GM12878 (cell line): ENCODE data around the gene ACSF2. TPM values are rescaled to one million over a fixed set of nuclear protein-coding genes. Genes with fewer than 3 reads are reported as not detected.

Experiments
- ATAC-seq: fragments of 200-7000 bp; cut with Tn5 transposase; 3 replicates; pipeline ENCODE4 v1.9.1; 2020; ENCODE audit warnings: mild to moderate bottlenecking, moderate library complexity
- BruUV-seq: library from RNA; stranded (reverse); fragments of 400-500 nt; replicated peaks from 2 replicates; lab custom pipeline; 2021; lab: Mats Ljungman, UMichigan
- CTCF ChIA-PET: fragments of 300-600 bp; sonication (Branson Sonifier 250); formaldehyde crosslinking; extraction: SDS; loops from one replicate; lab custom pipeline; 2021; ENCODE audit warnings: inconsistent platforms; lab: Yijun Ruan, JAX
- POLR2A ChIA-PET: fragments of 350-600 bp; formaldehyde crosslinking; extraction: SDS; loops from one replicate; lab custom pipeline; 2021; ENCODE audit warnings: inconsistent platforms; lab: Charles Lee
- RAD21 ChIA-PET: fragments of 300-600 bp; sonication (Branson Sonifier 250); formaldehyde crosslinking; loops from one replicate; lab custom pipeline; 2023; ENCODE audit warnings: antibody characterized with exemption; ENCODE audit not compliant: unreplicated experiment; lab: Charles Lee
- SMC1A ChIA-PET: fragments of 300-600 bp; sonication (Branson Sonifier 250); formaldehyde crosslinking; loops from one replicate; lab custom pipeline; 2023; ENCODE audit not compliant: unreplicated experiment, uncharacterized antibody; lab: Charles Lee
- DNase-seq: peaks from one replicate; pipeline ENCODE4 v3.0.0-alpha.2; 2011; ENCODE audit warnings: low read depth, low spot score
- FAIRE-seq: peaks from 3 replicates; lab custom pipeline; 2011; peaks lifted over from hg19 to GRCh38; lab: Jason Lieb, UNC
- H2AFZ ChIP-seq: 2 replicates; pipeline ENCODE4 v1.6.0; 2011; ENCODE audit warnings: low read depth, low read length, control low read depth; ENCODE audit not compliant: control insufficient read depth
- H3K27ac ChIP-seq: 2 replicates; pipeline ENCODE4 v1.5.1; 2011; ENCODE audit warnings: control low read depth; ENCODE audit not compliant: control insufficient read depth, insufficient read depth
- H3K27me3 ChIP-seq, 2 experiments: replicated peaks in 1 of 2; 2 replicates each; pipeline versions ENCODE4 v1.6.0 to v1.6.1; 2011; ENCODE audit warnings: low read length in 1 of 2; ENCODE audit not compliant: control insufficient read depth in 2 of 2, insufficient read depth in 2 of 2
- H3K36me3 ChIP-seq, 2 experiments: 2 replicates each; pipeline ENCODE4 v1.5.1; 2011; ENCODE audit warnings: low read length in 1 of 2; ENCODE audit not compliant: control insufficient read depth in 2 of 2, insufficient read depth in 2 of 2
- H3K4me1 ChIP-seq: 2 replicates; pipeline ENCODE4 v1.6.1; 2011; ENCODE audit warnings: mild to moderate bottlenecking, low read length, moderate library complexity, mixed read lengths; ENCODE audit not compliant: control insufficient read depth, insufficient read depth
- H3K4me2 ChIP-seq: 2 replicates; pipeline ENCODE4 v1.6.0; 2011; ENCODE audit warnings: control low read depth; ENCODE audit not compliant: control insufficient read depth, insufficient read depth
- H3K4me3 ChIP-seq: fragments of 200-600 bp; sonication (generic); 2 replicates; pipeline ENCODE4 v1.5.1; 2016
- H3K79me2 ChIP-seq: 2 replicates; pipeline ENCODE4 v1.6.0; 2011; ENCODE audit warnings: low read length; ENCODE audit not compliant: control insufficient read depth, insufficient read depth
- H3K9ac ChIP-seq: 2 replicates; pipeline ENCODE4 v1.8.0; 2011; ENCODE audit warnings: low read length, control low read depth, mixed read lengths; ENCODE audit not compliant: control insufficient read depth, insufficient read depth
- H3K9me3 ChIP-seq: replicated peaks from 3 replicates; pipeline ENCODE4 v1.5.1; 2011; ENCODE audit warnings: mild to moderate bottlenecking, low read length; ENCODE audit not compliant: control insufficient read depth, insufficient read depth
- H4K20me1 ChIP-seq: 2 replicates; pipeline ENCODE4 v1.6.0; 2011; ENCODE audit not compliant: control insufficient read depth, insufficient read depth
- BHLHE40 ChIP-seq, 2 experiments: fragments of 450-650 bp in 1 of 2; IDR thresholded peaks; 2 replicates each; pipeline ENCODE4 v1.6.1; 2011 to 2017; ENCODE audit warnings: low read depth in 2 of 2, borderline replicate concordance in 1 of 2, improper control_type of control experiment in 1 of 2, low read length in 1 of 2, mild to moderate bottlenecking in 1 of 2
- EED ChIP-seq: sonication (generic); IDR thresholded peaks from 2 replicates; pipeline ENCODE4 v1.6.1; 2016; ENCODE audit warnings: antibody characterized with exemption, low read depth
- GATAD2B ChIP-seq: fragments of 450-650 bp; conservative IDR thresholded peaks from 2 replicates; pipeline ENCODE4 v1.6.1; 2017; ENCODE audit warnings: low read depth, mild to moderate bottlenecking, moderate library complexity
- HDGF ChIP-seq: fragments of 450-650 bp; IDR thresholded peaks from 2 replicates; pipeline ENCODE4 v1.6.1; 2016; ENCODE audit warnings: antibody characterized with exemption
- IKZF2 ChIP-seq, 2 experiments: fragments of 450-650 bp; IDR thresholded peaks; 2 replicates each; pipeline ENCODE4 v1.6.1; 2017; ENCODE audit warnings: mild to moderate bottlenecking in 2 of 2, moderate library complexity in 2 of 2
- POLR2A ChIP-seq: IDR thresholded peaks from 2 replicates; pipeline ENCODE4 v1.6.1; 2011; ENCODE audit warnings: low read depth, mild to moderate bottlenecking, low read length
- POLR2AphosphoS5 ChIP-seq: IDR thresholded peaks from 2 replicates; pipeline ENCODE4 v1.6.1; 2011; ENCODE audit warnings: mild to moderate bottlenecking, low read length, inconsistent platforms
- SUPT20H ChIP-seq: IDR thresholded peaks from 2 replicates; pipeline ENCODE4 v1.6.1; 2011; ENCODE audit warnings: low read depth, mild to moderate bottlenecking, low read length, moderate library complexity, borderline replicate concordance; ENCODE audit not compliant: control insufficient read depth
- TAF1 ChIP-seq: IDR thresholded peaks from 2 replicates; pipeline ENCODE4 v1.6.1; 2011; ENCODE audit warnings: mild to moderate bottlenecking, low read depth, low read length, borderline replicate concordance
- WGBS: methylation state at CpG from one replicate; pipeline ENCODE4 v1.1.6; 2016; ENCODE audit warnings: low lambda C conversion rate; ENCODE audit not compliant: insufficient replicate concordance, insufficient coverage; ENCODE audit errors: missing lambda C conversion rate; 5-methylcytosine and 5-hydroxymethylcytosine counted together
- in situ Hi-C: fragments of 300-500 bp; cut with MboI; formaldehyde crosslinking; loops from 9 replicates; pipeline ENCODE4 v1.14.3; 2018; ENCODE audit warnings: mixed read lengths
- intact Hi-C: fragments of 100-400 bp; cut with micrococcal nuclease; formaldehyde crosslinking; loops from one replicate; pipeline ENCODE4 v1.14.2; 2022; ENCODE audit not compliant: unreplicated experiment
- polyA plus RNA-seq, 11 experiments: library from polyadenylated mRNA; depleted of rRNA in 4 of 11; unstranded in 6 of 11; stranded (reverse) in 5 of 11; fragments of >200 nt; fragmentation: Nextera tagmentation in 4 of 11; fragmentation: Illumina TruSeq in 1 of 11; extraction: Ambion mirVana in 4 of 11; extraction: Trizol in 1 of 11; gene quantifications; 1 replicate in 1 of 11; 2 replicates in 10 of 11; pipeline versions ENCODE4 v1.2.1 to v1.2.3, GENCODE V29; 2011 to 2016; ENCODE audit warnings: inconsistent platforms in 2 of 11, missing spikeins in 2 of 11, low read depth in 1 of 11
- total RNA-seq, 4 experiments: library from RNA; depleted of rRNA in 3 of 4; stranded (reverse); fragments of >200 nt in 3 of 4; fragmentation: Illumina TruSeq in 1 of 4; extraction: Trizol in 1 of 4; gene quantifications; 2 replicates each; pipeline versions ENCODE4 v1.2.1 to v1.2.3, GENCODE V29; 2013 to 2021
- TF ChIP-seq, protein P1 (sequence below): fragments of 450-650 bp; IDR thresholded peaks from 2 replicates; pipeline ENCODE4 v1.6.1; 2017; ENCODE audit warnings: mild to moderate bottlenecking, low read depth, inconsistent platforms; ENCODE audit not compliant: poor library complexity, severe bottlenecking
- TF ChIP-seq, protein P2 (sequence below): fragments of 150-350 bp; IDR thresholded peaks from 2 replicates; pipeline ENCODE4 v1.6.1; 2016; ENCODE audit warnings: low read depth, low read length
- TF ChIP-seq, protein P3 (sequence below): IDR thresholded peaks from 2 replicates; pipeline ENCODE4 v1.6.1; 2011; ENCODE audit warnings: borderline replicate concordance, low read depth, mild to moderate bottlenecking, moderate library complexity, low read length; ENCODE audit not compliant: insufficient read depth, poor library complexity, severe bottlenecking
- TF ChIP-seq, protein P4 (sequence below): fragments of 450-650 bp; IDR thresholded peaks from 2 replicates; pipeline ENCODE4 v1.6.1; 2018; ENCODE audit warnings: mild to moderate bottlenecking, low read depth, moderate library complexity; ENCODE audit not compliant: partially characterized antibody

Gene ACSF2
- total and polyA plus RNA-seq, 10 of the 15 experiments (the other 5 are each of a cell fraction or from before 2014, with no cell fraction given) = 7.1 to 32.8 (median 16.8) TPM

DNA sequence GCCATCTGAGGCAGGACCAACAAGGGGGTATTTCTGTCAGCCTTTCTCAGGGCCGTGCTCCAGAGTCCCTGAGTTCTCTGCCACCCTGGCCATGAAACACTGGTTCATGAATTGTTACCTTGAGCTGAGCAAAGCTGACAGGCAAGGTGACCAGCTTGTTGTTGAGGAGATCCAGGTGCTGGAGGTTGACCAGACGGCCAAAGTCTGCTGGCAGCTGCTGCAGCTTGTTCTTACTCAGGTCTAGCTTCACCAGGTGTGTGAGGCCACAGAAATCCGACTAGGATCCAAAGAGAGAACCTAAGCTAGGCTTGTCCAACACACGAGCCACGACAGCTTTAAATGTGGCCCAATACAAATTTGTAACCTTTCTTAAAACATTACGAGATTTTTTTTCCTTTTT, 33.4 kb upstream of the ACSF2 start:
- FAIRE-seq = no peak
- 82% methylated on average over 6 of the region's 6 CpGs for WGBS
- Histone ChIP-seq H3K27me3 (no peaks in the 10 kb centered on the region), H3K4me3 (no peak overlapping the region), H3K79me2 (peaks cover 37% of the 10 kb centered on the region), H3K4me1 (peaks cover 14% of the 10 kb centered on the region), H3K36me3 (peaks cover 26 to 38% of the 10 kb centered on the region in 2 experiments), H3K9ac (no peak overlapping the region), H3K27ac (no peak overlapping the region), H2AFZ (no peak overlapping the region), H3K9me3 (no peaks in the 10 kb centered on the region), H4K20me1 (no peaks in the 10 kb centered on the region), H3K4me2 (no peak overlapping the region)
- SMC1A ChIA-PET = interaction anchor here (0.9 to 3.2 kb wide), 3 partner anchors 11 to 101 kb away, joined by 3 to 16 read pairs (median 11); no protein-coding TSS in a partner anchor
- ATAC-seq = no peak
- no TSS peak for BruUV-seq
- no peak for DNase-seq
- CTCF ChIA-PET = interaction anchor here (0.7 to 2.4 kb wide), 5 partner anchors 19 to 193 kb away, joined by 3 to 12 read pairs (median 6); partner anchors contain the start of genes EME1 and MRPL27
- RAD21 ChIA-PET = interaction anchor here (1.5 kb wide), 1 partner anchor 29 kb away, joined by 3 read pairs; no protein-coding TSS in a partner anchor
- intact Hi-C loops = no loop called here
- POLR2A ChIA-PET = interaction anchor here (0.6 kb wide), 3 partner anchors 11 to 306 kb away, joined by 3 to 5 read pairs (median 3); no protein-coding TSS in a partner anchor
- in situ Hi-C loops = no loop called here
- no peak for TF ChIP-seq EED
- TF ChIP-seq, protein P1, sequence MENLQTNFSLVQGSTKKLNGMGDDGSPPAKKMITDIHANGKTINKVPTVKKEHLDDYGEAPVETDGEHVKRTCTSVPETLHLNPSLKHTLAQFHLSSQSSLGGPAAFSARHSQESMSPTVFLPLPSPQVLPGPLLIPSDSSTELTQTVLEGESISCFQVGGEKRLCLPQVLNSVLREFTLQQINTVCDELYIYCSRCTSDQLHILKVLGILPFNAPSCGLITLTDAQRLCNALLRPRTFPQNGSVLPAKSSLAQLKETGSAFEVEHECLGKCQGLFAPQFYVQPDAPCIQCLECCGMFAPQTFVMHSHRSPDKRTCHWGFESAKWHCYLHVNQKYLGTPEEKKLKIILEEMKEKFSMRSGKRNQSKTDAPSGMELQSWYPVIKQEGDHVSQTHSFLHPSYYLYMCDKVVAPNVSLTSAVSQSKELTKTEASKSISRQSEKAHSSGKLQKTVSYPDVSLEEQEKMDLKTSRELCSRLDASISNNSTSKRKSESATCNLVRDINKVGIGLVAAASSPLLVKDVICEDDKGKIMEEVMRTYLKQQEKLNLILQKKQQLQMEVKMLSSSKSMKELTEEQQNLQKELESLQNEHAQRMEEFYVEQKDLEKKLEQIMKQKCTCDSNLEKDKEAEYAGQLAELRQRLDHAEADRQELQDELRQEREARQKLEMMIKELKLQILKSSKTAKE = no peak
- TF ChIP-seq IKZF2 (IDR thresholded peaks at IDR 0.05) = no peak
- TF ChIP-seq POLR2AphosphoS5 = peak; percentile 34; the same call in 1 of the 2 replicates
- no peak for TF ChIP-seq TAF1
- TF ChIP-seq GATAD2B = no peak
- TF ChIP-seq BHLHE40 (IDR thresholded peaks at IDR 0.05; ENCODE audit: borderline replicate concordance in 1 of 2, low read depth in 2 of 2, low read length in 1 of 2) = no peak
- TF ChIP-seq, protein P2, sequence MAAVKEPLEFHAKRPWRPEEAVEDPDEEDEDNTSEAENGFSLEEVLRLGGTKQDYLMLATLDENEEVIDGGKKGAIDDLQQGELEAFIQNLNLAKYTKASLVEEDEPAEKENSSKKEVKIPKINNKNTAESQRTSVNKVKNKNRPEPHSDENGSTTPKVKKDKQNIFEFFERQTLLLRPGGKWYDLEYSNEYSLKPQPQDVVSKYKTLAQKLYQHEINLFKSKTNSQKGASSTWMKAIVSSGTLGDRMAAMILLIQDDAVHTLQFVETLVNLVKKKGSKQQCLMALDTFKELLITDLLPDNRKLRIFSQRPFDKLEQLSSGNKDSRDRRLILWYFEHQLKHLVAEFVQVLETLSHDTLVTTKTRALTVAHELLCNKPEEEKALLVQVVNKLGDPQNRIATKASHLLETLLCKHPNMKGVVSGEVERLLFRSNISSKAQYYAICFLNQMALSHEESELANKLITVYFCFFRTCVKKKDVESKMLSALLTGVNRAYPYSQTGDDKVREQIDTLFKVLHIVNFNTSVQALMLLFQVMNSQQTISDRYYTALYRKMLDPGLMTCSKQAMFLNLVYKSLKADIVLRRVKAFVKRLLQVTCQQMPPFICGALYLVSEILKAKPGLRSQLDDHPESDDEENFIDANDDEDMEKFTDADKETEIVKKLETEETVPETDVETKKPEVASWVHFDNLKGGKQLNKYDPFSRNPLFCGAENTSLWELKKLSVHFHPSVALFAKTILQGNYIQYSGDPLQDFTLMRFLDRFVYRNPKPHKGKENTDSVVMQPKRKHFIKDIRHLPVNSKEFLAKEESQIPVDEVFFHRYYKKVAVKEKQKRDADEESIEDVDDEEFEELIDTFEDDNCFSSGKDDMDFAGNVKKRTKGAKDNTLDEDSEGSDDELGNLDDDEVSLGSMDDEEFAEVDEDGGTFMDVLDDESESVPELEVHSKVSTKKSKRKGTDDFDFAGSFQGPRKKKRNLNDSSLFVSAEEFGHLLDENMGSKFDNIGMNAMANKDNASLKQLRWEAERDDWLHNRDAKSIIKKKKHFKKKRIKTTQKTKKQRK = no peak
- TF ChIP-seq, protein P3, sequence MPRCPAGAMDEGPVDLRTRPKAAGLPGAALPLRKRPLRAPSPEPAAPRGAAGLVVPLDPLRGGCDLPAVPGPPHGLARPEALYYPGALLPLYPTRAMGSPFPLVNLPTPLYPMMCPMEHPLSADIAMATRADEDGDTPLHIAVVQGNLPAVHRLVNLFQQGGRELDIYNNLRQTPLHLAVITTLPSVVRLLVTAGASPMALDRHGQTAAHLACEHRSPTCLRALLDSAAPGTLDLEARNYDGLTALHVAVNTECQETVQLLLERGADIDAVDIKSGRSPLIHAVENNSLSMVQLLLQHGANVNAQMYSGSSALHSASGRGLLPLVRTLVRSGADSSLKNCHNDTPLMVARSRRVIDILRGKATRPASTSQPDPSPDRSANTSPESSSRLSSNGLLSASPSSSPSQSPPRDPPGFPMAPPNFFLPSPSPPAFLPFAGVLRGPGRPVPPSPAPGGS = no peak
- TF ChIP-seq HDGF = no peak
- no peak for TF ChIP-seq SUPT20H
- TF ChIP-seq POLR2A = 0 out of 2 replicates have a peak, but pooled peaks have one; percentile 2
- TF ChIP-seq, protein P4, sequence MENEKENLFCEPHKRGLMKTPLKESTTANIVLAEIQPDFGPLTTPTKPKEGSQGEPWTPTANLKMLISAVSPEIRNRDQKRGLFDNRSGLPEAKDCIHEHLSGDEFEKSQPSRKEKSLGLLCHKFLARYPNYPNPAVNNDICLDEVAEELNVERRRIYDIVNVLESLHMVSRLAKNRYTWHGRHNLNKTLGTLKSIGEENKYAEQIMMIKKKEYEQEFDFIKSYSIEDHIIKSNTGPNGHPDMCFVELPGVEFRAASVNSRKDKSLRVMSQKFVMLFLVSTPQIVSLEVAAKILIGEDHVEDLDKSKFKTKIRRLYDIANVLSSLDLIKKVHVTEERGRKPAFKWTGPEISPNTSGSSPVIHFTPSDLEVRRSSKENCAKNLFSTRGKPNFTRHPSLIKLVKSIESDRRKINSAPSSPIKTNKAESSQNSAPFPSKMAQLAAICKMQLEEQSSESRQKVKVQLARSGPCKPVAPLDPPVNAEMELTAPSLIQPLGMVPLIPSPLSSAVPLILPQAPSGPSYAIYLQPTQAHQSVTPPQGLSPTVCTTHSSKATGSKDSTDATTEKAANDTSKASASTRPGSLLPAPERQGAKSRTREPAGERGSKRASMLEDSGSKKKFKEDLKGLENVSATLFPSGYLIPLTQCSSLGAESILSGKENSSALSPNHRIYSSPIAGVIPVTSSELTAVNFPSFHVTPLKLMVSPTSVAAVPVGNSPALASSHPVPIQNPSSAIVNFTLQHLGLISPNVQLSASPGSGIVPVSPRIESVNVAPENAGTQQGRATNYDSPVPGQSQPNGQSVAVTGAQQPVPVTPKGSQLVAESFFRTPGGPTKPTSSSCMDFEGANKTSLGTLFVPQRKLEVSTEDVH = no peak
